Measurements from ENCODE around the gene ANO5. TPM values are rescaled to one million over a fixed set of nuclear protein-coding genes. Genes with fewer than 3 reads are reported as not detected.

The ANO5 gene
- total and polyA plus RNA-seq, 2 of the 4 experiments (the other 2 are of a cell fraction), result not detected

GRCh38 chr11:22216940-22217339 is 24.1 kb downstream of the ANO5 start:
- no peaks in the 10 kb centered on the region for H3K36me3 ChIP-seq (ENCODE audit: control insufficient read depth, insufficient read depth, low read length)
- H3K27ac ChIP-seq (ENCODE audit: insufficient read depth, low read length), result no peak overlapping the region
- H4K8ac ChIP-seq (ENCODE audit: low read depth in 2 of 2, low read length in 2 of 2), result no peak overlapping the region
- H3K27me3 ChIP-seq (ENCODE audit: control insufficient read depth, insufficient read depth, low read length), result no peaks in the 10 kb centered on the region
- no peak overlapping the region for H3K23ac ChIP-seq (ENCODE audit: low read depth, low read length)
- POLR2A ChIA-PET (ENCODE audit: unreplicated experiment), result no interaction called here
- H4K5ac ChIP-seq (ENCODE audit: low read depth, low read length), result no peak overlapping the region
- H3K9me1 ChIP-seq (ENCODE audit: insufficient read depth, low read length), result no peaks in the 10 kb centered on the region
- H3K14ac ChIP-seq (replicated peaks; ENCODE audit: low read depth, low read length), result no peak overlapping the region
- no peak overlapping the region for H3K18ac ChIP-seq (ENCODE audit: low read depth, low read length)
- H3K9me3 ChIP-seq (ENCODE audit: control insufficient read depth, insufficient read depth, low read length), result no peaks in the 10 kb centered on the region
- DNase-seq (no peak), ATAC-seq (ENCODE audit: low read depth) (no peak)
- H4K91ac ChIP-seq (ENCODE audit: insufficient read depth, low read depth, low read length), result no peak overlapping the region
- BruUV-seq (replicated peaks), result no TSS peak
- H3K4me3 ChIP-seq (ENCODE audit: insufficient read depth, low read depth, low read length), result no peak overlapping the region
- no peak overlapping the region for H3K4ac ChIP-seq (ENCODE audit: low read depth, low read length)
- no peak overlapping the region for H2BK15ac ChIP-seq (ENCODE audit: low read depth, low read length)
- dilution Hi-C loops (cut with HindIII; ENCODE audit: low sequenced_read_pairs, unreplicated experiment) (no loop called here), in situ Hi-C loops (cut with MboI; ENCODE audit: low sequenced_read_pairs) (no loop called here), intact Hi-C loops (cut with micrococcal nuclease) (no loop called here)
- H2BK120ac ChIP-seq (ENCODE audit: low read depth, low read length), result no peak overlapping the region
- H4K20me1 ChIP-seq (ENCODE audit: insufficient read depth, low read length), result no peaks in the 10 kb centered on the region
- CTCF ChIA-PET, result no interaction called here
- no peak overlapping the region for H2AFZ ChIP-seq (replicated peaks; ENCODE audit: low read length, poor library complexity)
- TF ChIP-seq RAD21 (IDR thresholded peaks at IDR 0.05; ENCODE audit: low read length) (no peak), RCOR1 (IDR thresholded peaks at IDR 0.05; ENCODE audit: insufficient replicate concordance, low read length) (no peak), MAFK (IDR thresholded peaks at IDR 0.05; ENCODE audit: low read depth, low read length) (no peak), SMC3 (IDR thresholded peaks at IDR 0.05; ENCODE audit: low read depth, low read length) (no peak), USF2 (IDR thresholded peaks at IDR 0.05; ENCODE audit: low read depth, low read length) (no peak), MAZ (IDR thresholded peaks at IDR 0.05; ENCODE audit: borderline replicate concordance, low read depth, low read length) (no peak), RFX5 (IDR thresholded peaks at IDR 0.05; ENCODE audit: low read depth, low read length) (no peak), NFE2L2 (IDR thresholded peaks at IDR 0.05; ENCODE audit: low read depth, low read length) (no peak), CHD1 (IDR thresholded peaks at IDR 0.05; ENCODE audit: low read depth, low read length) (no peak), FOS (IDR thresholded peaks at IDR 0.05; ENCODE audit: low read depth, low read length) (no peak), CEBPB (IDR thresholded peaks at IDR 0.05; ENCODE audit: low read depth, low read length) (no peak), MXI1 (IDR thresholded peaks at IDR 0.05; ENCODE audit: borderline replicate concordance, low read depth, low read length) (no peak), ELK1 (IDR thresholded peaks at IDR 0.05; ENCODE audit: borderline replicate concordance, low read depth, low read length) (no peak), POLR2A (IDR thresholded peaks at IDR 0.05; ENCODE audit: low read depth, low read length) (no peak), CTCF (conservative IDR thresholded peaks at IDR 0.05; ENCODE audit: low read depth, low read length) (no peak), BHLHE40 (IDR thresholded peaks at IDR 0.05; ENCODE audit: low read depth, low read length) (no peak)
- H2BK5ac ChIP-seq (ENCODE audit: low read depth, low read length, poor library complexity, severe bottlenecking), result no peak overlapping the region
- no peak overlapping the region for H3K4me2 ChIP-seq (ENCODE audit: low read depth, low read length)
- H3K79me1 ChIP-seq (ENCODE audit: low read depth in 1 of 2, low read length in 2 of 2), result no peaks in the 10 kb centered on the region
- H2AK9ac ChIP-seq (replicated peaks; ENCODE audit: low read depth, low read length, poor library complexity), result no peak overlapping the region
- no peak overlapping the region for H3K9ac ChIP-seq (ENCODE audit: low read depth, low read length)
- no peak overlapping the region for H3K56ac ChIP-seq (ENCODE audit: extremely low read depth, insufficient read depth, low read length)
- no peaks in the 10 kb centered on the region for H3K4me1 ChIP-seq (ENCODE audit: control insufficient read depth, insufficient read depth, low read length)
- H2AK5ac ChIP-seq (ENCODE audit: low read depth, low read length), result no peak overlapping the region
- H2BK20ac ChIP-seq (ENCODE audit: low read depth, low read length), result no peak overlapping the region

Measured in IMR-90 (cell line).